OCI-LY3 (cell line): ENCODE data around the gene LDLRAD4.

Source experiments
- CTCF ChIP-seq: fragments of 200-600, 300-600 bp; sonication (generic); IDR thresholded peaks from 2 replicates; pipeline ENCODE4 v1.5.1; 2014; ENCODE audit warnings: antibody characterized with exemption, low read length, low read depth
- EZH2phosphoT487 ChIP-seq: fragments of 200-600 bp; shearing (Covaris generic); IDR thresholded peaks from 2 replicates; pipeline ENCODE4 v1.6.1; 2018; ENCODE audit warnings: antibody characterized with exemption, mixed run types, low read depth

- TF ChIP-seq CTCF (no peak), EZH2phosphoT487 (no peak)
Measured at GRCh38 chr18:13587477-13587876, 368.9 kb downstream of the LDLRAD4 start.
